Mesenchymal stem cell (in vitro differentiated cells and primary cell): ENCODE measurements around the gene SPAM1.

Source experiments
- DNase-seq: peaks from one replicate; pipeline ENCODE4 v3.0.0-alpha.2; 2013
- H2AFZ ChIP-seq: one replicate; pipeline ENCODE4 v1.6.1; 2013; ENCODE audit warnings: low read depth, mild to moderate bottlenecking, control low read depth, inconsistent platforms, low read length, moderate library complexity
- H2AK5ac ChIP-seq: 2 replicates; pipeline ENCODE4 v1.6.1; 2013; ENCODE audit warnings: low read length, moderate library complexity, mild to moderate bottlenecking, inconsistent platforms; ENCODE audit not compliant: severe bottlenecking
- H2BK120ac ChIP-seq: one replicate; pipeline ENCODE4 v1.6.1; 2013; ENCODE audit warnings: low read depth, mild to moderate bottlenecking, inconsistent platforms, low read length, moderate library complexity
- H2BK12ac ChIP-seq, 2 experiments: one replicate each; pipeline ENCODE4 v1.6.1; 2013; ENCODE audit warnings: inconsistent platforms in 2 of 2, low read length in 2 of 2, mild to moderate bottlenecking in 2 of 2, moderate library complexity in 2 of 2, control low read depth in 1 of 2
- H2BK15ac ChIP-seq: one replicate; pipeline ENCODE4 v1.6.1; 2013; ENCODE audit warnings: mild to moderate bottlenecking, low read depth, inconsistent platforms; ENCODE audit not compliant: poor library complexity, severe bottlenecking
- H2BK5ac ChIP-seq: 2 replicates; pipeline ENCODE4 v1.6.1; 2013; ENCODE audit warnings: low read depth, mild to moderate bottlenecking, low read length, control low read depth, inconsistent platforms; ENCODE audit not compliant: poor library complexity, severe bottlenecking
- H3K14ac ChIP-seq, 2 experiments: one replicate each; pipeline ENCODE4 v1.6.1; 2013; ENCODE audit warnings: inconsistent platforms in 2 of 2, low read length in 2 of 2, control low read depth in 1 of 2, mild to moderate bottlenecking in 1 of 2, moderate library complexity in 1 of 2
- H3K18ac ChIP-seq, 2 experiments: one replicate each; pipeline ENCODE4 v1.6.1; 2013; ENCODE audit warnings: inconsistent platforms in 2 of 2, low read length in 2 of 2, control low read depth in 1 of 2, low read depth in 1 of 2, mild to moderate bottlenecking in 1 of 2
- H3K23ac ChIP-seq, 2 experiments: one replicate each; pipeline ENCODE4 v1.6.1; 2013; ENCODE audit warnings: inconsistent platforms in 2 of 2, low read length in 2 of 2, mild to moderate bottlenecking in 2 of 2, moderate library complexity in 2 of 2, control low read depth in 1 of 2
- H3K27ac ChIP-seq: 2 replicates; pipeline ENCODE4 v1.5.1; 2013; ENCODE audit warnings: mild to moderate bottlenecking, moderate library complexity, low read length, control low read depth, inconsistent platforms; ENCODE audit not compliant: poor library complexity, severe bottlenecking
- H3K27me3 ChIP-seq, 2 experiments: 2 replicates each; pipeline versions ENCODE4 v1.6.1 to v1.7.0; 2013; ENCODE audit warnings: low read length in 2 of 2, mild to moderate bottlenecking in 2 of 2, moderate library complexity in 2 of 2, control low read depth in 1 of 2, inconsistent platforms in 1 of 2; ENCODE audit not compliant: control insufficient read depth in 1 of 2, insufficient read depth in 1 of 2
- H3K36me3 ChIP-seq, 2 experiments: 2 replicates each; pipeline versions ENCODE4 v1.6.1 to v1.7.0; 2013; ENCODE audit warnings: low read length in 2 of 2, control low read depth in 1 of 2, inconsistent platforms in 1 of 2, low read depth in 1 of 2, mild to moderate bottlenecking in 1 of 2; ENCODE audit not compliant: insufficient read depth in 2 of 2, control insufficient read depth in 1 of 2
- H3K4ac ChIP-seq, 2 experiments: one replicate each; pipeline ENCODE4 v1.6.1; 2013; ENCODE audit warnings: inconsistent platforms in 2 of 2, low read length in 2 of 2, mild to moderate bottlenecking in 2 of 2, moderate library complexity in 2 of 2, control low read depth in 1 of 2, low read depth in 1 of 2
- H3K4me1 ChIP-seq: 2 replicates; pipeline ENCODE4 v1.6.1; 2013; ENCODE audit warnings: low read depth, low read length, control low read depth; ENCODE audit not compliant: control insufficient read depth, insufficient read depth
- H3K4me2 ChIP-seq: 2 replicates; pipeline ENCODE4 v1.6.1; 2013; ENCODE audit warnings: low read length, mild to moderate bottlenecking, inconsistent platforms; ENCODE audit not compliant: poor library complexity, severe bottlenecking
- H3K4me3 ChIP-seq, 2 experiments: 2 replicates each; pipeline versions ENCODE4 v1.5.1 to v1.7.0; 2013; ENCODE audit warnings: low read length in 2 of 2, mild to moderate bottlenecking in 2 of 2, control low read depth in 1 of 2, low read depth in 1 of 2; ENCODE audit not compliant: insufficient read depth in 1 of 2
- H3K79me1 ChIP-seq: replicated peaks from 2 replicates; pipeline ENCODE4 v1.6.1; 2013; ENCODE audit warnings: mild to moderate bottlenecking, control low read depth, low read length, inconsistent platforms; ENCODE audit not compliant: poor library complexity, severe bottlenecking
- H3K9ac ChIP-seq: 2 replicates; pipeline ENCODE4 v1.7.0; 2013; ENCODE audit warnings: mild to moderate bottlenecking, low read length, moderate library complexity
- H3K9me3 ChIP-seq: 2 replicates; pipeline ENCODE4 v1.7.0; 2013; ENCODE audit warnings: mild to moderate bottlenecking, low read length; ENCODE audit not compliant: control insufficient read depth
- H4K8ac ChIP-seq: one replicate; pipeline ENCODE4 v1.6.1; 2013; ENCODE audit warnings: inconsistent platforms, mild to moderate bottlenecking, low read length, moderate library complexity
- H4K91ac ChIP-seq: one replicate; pipeline ENCODE4 v1.6.1; 2013; ENCODE audit warnings: mild to moderate bottlenecking, low read length, inconsistent platforms
- WGBS: methylation state at CpG from one replicate; pipeline ENCODE4 v1.1.7; 2013; ENCODE audit warnings: mixed read lengths; 5-methylcytosine and 5-hydroxymethylcytosine counted together

Gene SPAM1

GRCh38 chr7:123936388-123936787 is 11.3 kb downstream of the SPAM1 start:
- Histone ChIP-seq H2AK5ac (no peak overlapping the region), H3K79me1 (no peaks in the 10 kb centered on the region), H2BK15ac (no peak overlapping the region), H3K4me2 (no peak overlapping the region), H2AFZ (no peak overlapping the region), H3K27me3 (no peaks in the 10 kb centered on the region), H3K23ac (no peak overlapping the region), H3K4ac (no peak overlapping the region), H3K4me3 (no peak overlapping the region), H4K8ac (no peak overlapping the region), H3K9me3 (peaks cover 3% of the 10 kb centered on the region), H3K18ac (no peak overlapping the region), H2BK12ac (no peak overlapping the region), H3K14ac (no peak overlapping the region), H3K36me3 (no peaks in the 10 kb centered on the region), H3K27ac (no peak overlapping the region), H3K4me1 (no peaks in the 10 kb centered on the region), H2BK120ac (no peak overlapping the region), H2BK5ac (no peak overlapping the region), H3K9ac (no peak overlapping the region), H4K91ac (no peak overlapping the region)
- 62% methylated on average over 2 of the region's 2 CpGs for WGBS
- DNase-seq: no peak

GRCh38 chr7:123939784-123940183 is 14.7 kb downstream of the SPAM1 start:
- no peak overlapping the region for H3K4me2 ChIP-seq
- peaks cover 3% of the 10 kb centered on the region for H3K9me3 ChIP-seq
- H2AK5ac ChIP-seq: no peak overlapping the region
- H3K23ac ChIP-seq: no peak overlapping the region
- H2AFZ ChIP-seq: no peak overlapping the region
- no peak overlapping the region for H3K4me3 ChIP-seq
- no peaks in the 10 kb centered on the region for H3K27me3 ChIP-seq
- no peak overlapping the region for H3K9ac ChIP-seq
- no peak overlapping the region for H2BK15ac ChIP-seq
- H3K79me1 ChIP-seq: no peaks in the 10 kb centered on the region
- H3K14ac ChIP-seq: no peak overlapping the region
- H2BK12ac ChIP-seq: no peak overlapping the region
- no peak overlapping the region for H4K91ac ChIP-seq
- H3K4me1 ChIP-seq: no peaks in the 10 kb centered on the region
- no peak overlapping the region for H3K27ac ChIP-seq
- H3K4ac ChIP-seq: no peak overlapping the region
- H2BK5ac ChIP-seq: no peak overlapping the region
- no peak overlapping the region for H4K8ac ChIP-seq
- no peak overlapping the region for H2BK120ac ChIP-seq
- WGBS: 94% methylated on average over 2 of the region's 3 CpGs
- H3K18ac ChIP-seq: no peak overlapping the region
- H3K36me3 ChIP-seq: no peaks in the 10 kb centered on the region
- no peak for DNase-seq

- WGBS: 86% methylated on average over 1 of the region's 3 CpGs
- Histone ChIP-seq H3K4me2 (no peak overlapping the region), H3K4ac (no peak overlapping the region), H2BK120ac (no peak overlapping the region), H3K23ac (no peak overlapping the region), H2BK15ac (no peak overlapping the region), H3K36me3 (no peaks in the 10 kb centered on the region), H2BK5ac (no peak overlapping the region), H3K14ac (no peak overlapping the region), H3K79me1 (no peaks in the 10 kb centered on the region), H3K18ac (no peak overlapping the region), H3K9me3 (peaks cover 3% of the 10 kb centered on the region), H4K91ac (no peak overlapping the region), H2BK12ac (no peak overlapping the region), H4K8ac (no peak overlapping the region), H3K27ac (no peak overlapping the region), H3K9ac (no peak overlapping the region), H2AK5ac (no peak overlapping the region), H2AFZ (no peak overlapping the region), H3K4me1 (no peaks in the 10 kb centered on the region), H3K27me3 (no peaks in the 10 kb centered on the region), H3K4me3 (no peak overlapping the region)
- DNase-seq: no peak
Measured at GRCh38 chr7:123941391-123942180, 16.5 kb downstream of the SPAM1 start.

GRCh38 chr7:123944395-123944794 is 19.4 kb downstream of the SPAM1 start:
- no peak overlapping the region for H2BK15ac ChIP-seq
- no peak overlapping the region for H4K91ac ChIP-seq
- H2AFZ ChIP-seq: no peak overlapping the region
- H3K27ac ChIP-seq: no peak overlapping the region
- H3K27me3 ChIP-seq: no peaks in the 10 kb centered on the region
- H2BK12ac ChIP-seq: no peak overlapping the region
- no peak overlapping the region for H3K4ac ChIP-seq
- no peaks in the 10 kb centered on the region for H3K36me3 ChIP-seq
- no peak overlapping the region for H3K4me3 ChIP-seq
- no peak overlapping the region for H4K8ac ChIP-seq
- no peak overlapping the region for H3K4me2 ChIP-seq
- no peak overlapping the region for H3K23ac ChIP-seq
- 50% methylated on average over 1 of the region's 1 CpG for WGBS
- H3K4me1 ChIP-seq: no peaks in the 10 kb centered on the region
- no peak overlapping the region for H3K9ac ChIP-seq
- no peak for DNase-seq
- no peak overlapping the region for H3K14ac ChIP-seq
- H3K79me1 ChIP-seq: no peaks in the 10 kb centered on the region
- no peak overlapping the region for H2BK120ac ChIP-seq
- H2AK5ac ChIP-seq: no peak overlapping the region
- H2BK5ac ChIP-seq: no peak overlapping the region
- no peaks in the 10 kb centered on the region for H3K9me3 ChIP-seq
- H3K18ac ChIP-seq: no peak overlapping the region
